Activated CD4-positive, alpha-beta T cell treated with anti-CD3 and anti-CD28 coated beads, Interleukin-10, Interleukin-2, amounts not matched to agents 100 ng/mL and 50 ng/mL, durations not matched to agents 16 hours and 8 hours (primary cell): Measurements from ENCODE around the gene FN1.

Experiments used
- DNase-seq: peaks from one replicate; pipeline ENCODE4 v3.0.0-alpha.2; 2020

Gene FN1

DNA sequence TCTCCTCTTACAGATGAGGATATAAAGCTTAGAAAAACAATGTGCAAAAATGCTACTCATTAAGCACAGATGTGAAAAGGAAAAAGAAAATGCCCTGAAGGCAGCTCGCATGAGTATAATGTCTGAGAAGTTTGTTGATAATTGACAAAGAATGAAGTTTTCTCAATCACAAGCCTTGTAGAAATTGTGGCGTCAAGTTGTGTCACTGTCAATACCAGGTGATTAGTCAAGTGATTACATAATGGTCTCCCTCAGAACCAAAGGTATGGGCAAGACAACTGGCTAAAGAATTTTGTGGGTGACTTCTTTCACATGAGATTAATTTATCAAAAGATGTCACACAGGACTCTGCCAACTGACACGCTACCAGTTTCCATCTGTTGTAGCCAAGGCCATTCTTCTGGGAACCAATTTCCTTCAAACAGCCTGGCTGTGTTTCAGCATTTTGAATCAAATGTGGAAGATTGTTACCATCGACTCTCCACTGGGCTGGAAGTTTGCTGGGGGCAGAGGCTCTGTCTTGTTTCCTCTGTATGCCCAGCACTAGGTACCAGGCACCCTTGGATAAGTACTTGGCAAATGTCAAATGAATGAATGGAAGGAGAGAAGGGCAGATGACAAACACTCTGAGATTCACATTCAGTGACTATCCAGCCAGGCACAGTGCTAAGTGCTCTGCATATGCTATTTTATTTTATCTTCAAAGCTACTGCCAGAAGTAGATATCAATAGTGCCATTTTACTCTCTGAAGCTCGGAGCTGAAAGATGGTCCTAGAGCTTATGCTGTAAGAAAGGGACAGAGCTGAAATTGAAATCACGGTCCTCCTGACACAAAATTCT, 5.9 kb upstream of the FN1 start:
- no peak for DNase-seq

DNA sequence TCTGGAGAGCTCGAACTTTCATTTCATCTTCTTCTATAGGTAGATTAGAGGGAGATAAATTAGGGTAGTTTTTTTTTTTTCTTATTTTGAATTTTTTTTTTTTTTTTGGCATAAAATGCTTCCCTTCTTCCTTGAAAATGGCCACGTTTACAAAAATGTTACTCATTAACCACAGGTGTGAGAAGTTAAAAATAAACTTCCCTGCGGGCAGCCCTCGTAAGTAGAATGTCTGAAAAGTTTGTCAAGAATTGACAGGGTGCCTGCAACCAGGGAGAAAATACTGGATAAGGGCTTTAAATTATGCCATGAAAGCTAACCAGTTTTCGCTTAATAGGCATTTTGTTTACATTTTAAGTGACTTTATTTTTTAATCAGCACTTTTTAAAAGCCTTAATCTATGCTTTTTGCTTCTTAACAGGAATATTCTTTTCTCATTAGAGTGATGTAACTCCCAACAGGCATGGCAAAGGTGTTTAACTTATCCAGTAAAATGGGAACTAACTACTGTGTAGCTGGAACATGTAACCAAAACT, 4.2 kb upstream of the FN1 start:
- DNase-seq = peak; percentile 12

GRCh38 chr2:215439404-215439803, 3.5 kb upstream of the FN1 start:
- no peak for DNase-seq

GRCh38 chr2:215437614-215438013, 1.7 kb upstream of the FN1 start:
- no peak for DNase-seq

GRCh38 chr2:215436705-215437565, 1.1 kb upstream of the FN1 start:
- DNase-seq = no peak

- no peak for DNase-seq
These were observed 493 bp downstream of the FN1 start for GRCh38 chr2:215435280-215435869.

DNA sequence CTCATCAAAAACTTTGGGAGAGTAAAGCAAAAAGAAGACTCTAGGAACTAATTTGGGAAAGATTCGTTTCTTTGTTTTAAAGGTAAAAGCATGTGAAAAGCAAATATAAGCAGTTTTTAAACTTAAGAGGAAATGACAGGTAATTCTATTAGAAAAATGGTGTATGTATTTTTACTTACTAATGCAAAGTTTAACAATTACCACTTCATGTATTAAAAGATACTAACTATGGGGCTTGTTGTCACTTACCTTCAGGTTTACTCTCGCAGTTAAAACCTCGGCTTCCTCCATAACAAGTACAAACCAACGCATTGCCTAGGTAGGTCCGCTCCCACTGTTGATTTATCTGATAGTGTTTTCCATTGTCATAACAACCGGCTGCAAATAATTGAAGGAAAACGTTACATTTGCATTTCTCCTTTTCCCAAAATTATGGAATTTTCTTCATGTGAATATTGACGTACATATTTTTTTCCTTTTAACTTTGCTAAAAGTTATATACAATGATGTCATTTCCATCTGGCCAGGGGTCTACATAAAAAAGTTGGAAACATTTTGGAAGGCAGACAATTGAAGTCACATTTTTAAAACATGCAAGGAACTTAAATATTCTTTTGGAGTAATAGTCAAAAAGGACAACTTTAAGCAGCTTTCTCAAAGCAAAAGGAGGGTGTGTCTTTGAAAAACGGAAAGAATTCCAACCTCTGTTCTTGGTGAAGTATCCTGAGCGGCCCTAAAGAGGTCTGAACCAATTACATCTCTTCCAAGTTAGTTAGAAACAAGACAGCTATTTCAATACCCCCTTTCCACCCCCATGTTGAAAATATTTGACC, 1.2 kb downstream of the FN1 start:
- no peak for DNase-seq

- DNase-seq = no peak
These were observed 2.9 kb downstream of the FN1 start for GRCh38 chr2:215432759-215433594.

DNA sequence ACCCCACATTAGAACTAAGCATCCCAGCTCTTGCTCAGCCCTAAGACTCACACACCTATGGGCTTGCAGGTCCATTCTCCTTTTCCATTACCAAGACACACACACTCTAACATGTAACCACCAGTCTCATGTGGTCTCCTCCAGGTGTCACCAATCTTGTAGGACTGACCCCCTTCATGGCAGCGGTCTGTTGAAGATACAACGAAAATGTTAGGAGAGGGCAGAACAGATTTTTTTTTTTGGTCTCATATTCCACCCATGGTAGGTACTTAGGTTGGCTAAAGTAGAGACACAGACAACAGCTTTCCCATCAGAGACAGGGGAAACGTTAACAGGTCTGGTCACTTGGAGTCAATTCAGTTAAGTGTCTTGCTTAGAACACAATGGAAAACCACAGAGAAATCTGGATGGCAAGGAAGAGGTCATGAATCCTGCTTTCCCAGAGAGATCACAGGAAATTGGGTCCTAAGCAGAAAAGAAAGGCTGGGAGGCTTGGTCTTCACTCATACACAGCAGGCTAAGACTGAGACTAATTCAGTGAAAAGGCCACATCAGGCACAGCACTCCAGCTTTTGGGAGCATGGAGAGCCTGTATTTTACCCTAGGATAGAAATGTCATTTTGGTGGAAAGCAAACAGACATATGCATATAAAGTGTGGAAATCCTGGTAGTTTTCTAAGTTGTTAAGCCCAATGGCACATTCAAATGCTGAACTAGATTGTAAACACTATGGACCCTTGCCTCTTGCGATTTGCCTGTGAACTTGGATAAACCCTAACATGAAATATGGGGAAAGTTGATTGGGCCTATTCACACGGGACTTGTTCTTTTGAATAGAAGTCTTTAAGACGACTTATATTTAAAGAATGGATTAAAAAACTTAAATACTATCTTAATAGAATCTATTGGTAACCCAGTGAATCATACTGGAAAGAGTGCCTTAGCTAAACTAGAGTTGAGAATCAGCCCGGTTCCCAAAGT, 3.8 kb downstream of the FN1 start:
- no peak for DNase-seq

DNA sequence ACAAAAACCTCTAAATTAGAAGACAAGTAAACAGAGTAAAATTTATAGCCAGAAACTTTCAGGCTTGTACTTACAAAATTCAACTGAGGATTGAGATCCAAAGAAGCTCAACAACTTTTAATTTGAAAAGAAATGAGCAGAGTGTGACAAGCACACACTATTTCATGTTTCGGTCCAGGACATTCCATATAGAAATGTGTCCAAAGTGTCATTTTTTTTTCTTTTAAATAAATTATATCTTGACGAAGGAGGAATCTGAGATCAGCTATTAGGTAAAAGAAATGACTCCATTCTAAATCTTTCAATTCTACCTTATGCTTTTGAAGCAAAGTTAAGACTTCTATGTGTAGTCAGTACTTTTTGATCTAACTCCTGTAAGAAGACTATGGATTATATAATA, 4.6 kb downstream of the FN1 start:
- DNase-seq = no peak

DNA sequence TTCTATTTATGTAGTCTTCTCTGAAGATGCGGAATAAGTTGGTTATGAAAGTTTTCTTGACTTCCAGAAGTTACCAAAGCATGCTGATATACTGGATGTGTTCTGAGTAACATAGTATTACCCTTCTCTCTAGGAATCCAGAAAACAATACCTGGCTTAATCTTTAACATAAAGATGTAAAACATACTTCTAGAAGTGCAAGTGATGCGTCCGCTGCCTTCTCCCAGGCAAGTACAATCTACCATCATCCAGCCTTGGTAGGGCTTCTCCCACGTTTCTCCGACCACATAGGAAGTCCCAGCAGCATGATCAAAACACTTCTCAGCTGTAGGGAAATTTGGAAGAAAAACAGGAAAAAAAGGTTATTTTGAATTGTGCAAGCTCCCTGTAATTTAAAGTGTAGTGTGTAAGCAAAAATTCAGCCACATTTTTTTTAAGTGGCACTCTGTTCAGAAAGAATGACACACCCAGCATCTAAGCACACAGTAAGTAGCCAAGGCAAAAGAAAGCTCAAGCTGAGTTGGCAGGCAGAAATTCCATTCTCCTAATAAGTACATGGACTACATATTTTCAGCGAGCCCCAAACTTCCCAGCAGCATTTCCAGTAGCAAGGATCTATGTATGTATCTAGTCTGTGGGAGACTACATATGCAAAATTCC, 5.2 kb downstream of the FN1 start:
- no peak for DNase-seq

DNA sequence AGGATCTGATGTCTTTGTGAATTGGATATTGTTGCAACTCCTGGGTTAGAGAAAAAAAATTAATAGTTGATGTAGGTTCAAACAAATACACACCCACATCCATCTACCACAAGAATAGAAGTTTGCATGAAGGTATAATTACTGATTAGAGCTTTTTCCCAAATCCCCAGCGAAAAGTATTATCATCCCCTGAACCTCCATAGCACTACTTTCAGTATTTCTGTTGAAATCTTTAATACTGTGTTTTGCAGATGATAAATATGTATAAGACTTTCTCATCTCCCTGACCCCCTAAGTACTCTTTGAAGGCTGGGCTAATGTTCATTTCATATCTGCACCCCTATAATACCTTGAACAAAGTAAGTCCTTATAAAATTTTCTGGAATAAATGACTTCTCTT, 6.4 kb downstream of the FN1 start:
- no peak for DNase-seq

DNA sequence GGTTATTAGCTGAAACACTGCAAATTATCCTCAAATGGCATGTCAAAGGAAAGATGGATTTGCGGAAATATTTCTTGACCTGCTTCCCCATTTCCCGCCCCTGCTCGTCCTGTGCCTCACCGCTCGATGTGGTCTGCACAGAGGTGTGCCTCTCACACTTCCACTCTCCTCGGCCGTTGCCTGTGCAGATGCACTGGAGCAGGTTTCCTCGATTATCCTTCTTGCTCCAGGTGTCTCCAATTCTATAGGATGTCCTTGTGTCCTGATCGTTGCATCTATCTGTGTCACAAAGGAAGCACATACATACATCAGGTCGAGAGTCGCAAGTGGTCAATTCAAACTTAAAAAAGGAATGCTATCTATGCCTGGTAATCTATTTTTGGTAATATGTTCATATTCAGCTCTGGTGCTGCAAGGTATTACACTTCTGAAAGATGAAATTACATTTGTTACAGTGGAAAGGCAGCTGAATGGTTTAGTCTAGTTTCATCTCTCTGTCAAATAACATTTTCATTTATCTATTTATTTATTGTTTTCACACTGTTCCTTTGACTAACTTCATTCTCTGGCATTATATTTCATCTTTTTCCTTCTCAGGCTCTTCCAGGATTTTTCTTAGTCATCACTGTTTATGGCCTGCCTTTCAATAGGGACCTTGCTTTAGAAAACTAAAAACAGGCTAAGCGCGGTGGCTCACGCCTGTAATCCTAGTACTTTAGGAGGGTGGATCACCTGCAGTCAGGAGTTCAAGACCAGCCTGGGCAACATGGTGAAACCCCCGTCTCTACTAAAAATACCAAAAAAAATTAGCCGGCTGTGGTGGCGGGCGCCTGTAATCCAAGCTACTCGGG, 7.6 kb downstream of the FN1 start:
- DNase-seq = no peak

GRCh38 chr2:215427585-215427984, 8.3 kb downstream of the FN1 start:
- no peak for DNase-seq

- DNase-seq = no peak
These were observed 10.7 kb downstream of the FN1 start for GRCh38 chr2:215425021-215425782.

GRCh38 chr2:215423928-215424540, 11.8 kb downstream of the FN1 start:
- no peak for DNase-seq

- DNase-seq = no peak
These were observed 12.6 kb downstream of the FN1 start for GRCh38 chr2:215423234-215423633.
